Retinal pigment epithelial cell (primary cell): ENCODE measurements around the gene FBLN5.

Experiments used
- DNase-seq: peaks from one replicate; pipeline ENCODE4 v3.0.0-alpha.2; 2010; ENCODE audit warnings: low read depth
- H3K4me3 ChIP-seq: 2 replicates; pipeline ENCODE4 v1.5.1; 2011; ENCODE audit warnings: mild to moderate bottlenecking, low read length, control low read depth, moderate library complexity
- CTCF ChIP-seq: conservative IDR thresholded peaks from 2 replicates; pipeline ENCODE4 v1.5.1; 2011; ENCODE audit warnings: low read depth, low read length, control low read depth, inconsistent platforms

The FBLN5 gene

GRCh38 chr14:91980157-91980556, 32.7 kb upstream of the FBLN5 start:
- DNase-seq = peak; percentile 87
- TF ChIP-seq CTCF = no peak
- H3K4me3 ChIP-seq = no peak overlapping the region

GRCh38 chr14:91977884-91978283, 30.4 kb upstream of the FBLN5 start:
- TF ChIP-seq CTCF = no peak
- no peak overlapping the region for H3K4me3 ChIP-seq
- no peak for DNase-seq

GRCh38 chr14:91975763-91976162, 28.3 kb upstream of the FBLN5 start:
- no peak overlapping the region for H3K4me3 ChIP-seq
- no peak for DNase-seq
- no peak for TF ChIP-seq CTCF

GRCh38 chr14:91971188-91971778, 23.8 kb upstream of the FBLN5 start:
- no peak for TF ChIP-seq CTCF
- DNase-seq = no peak
- H3K4me3 ChIP-seq = no peak overlapping the region

- H3K4me3 ChIP-seq = no peak overlapping the region
- TF ChIP-seq CTCF = no peak
- no peak for DNase-seq
Observed at GRCh38 chr14:91968280-91968679, 20.8 kb upstream of the FBLN5 start.

GRCh38 chr14:91964724-91965123, 17.2 kb upstream of the FBLN5 start:
- no peak overlapping the region for H3K4me3 ChIP-seq
- DNase-seq = no peak
- no peak for TF ChIP-seq CTCF

GRCh38 chr14:91964011-91964410, 16.5 kb upstream of the FBLN5 start:
- TF ChIP-seq CTCF = no peak
- DNase-seq = no peak
- H3K4me3 ChIP-seq = no peak overlapping the region
